GM12865 (cell line): ENCODE measurements around the gene ZDHHC24.

Source experiments
- DNase-seq: peaks from one replicate; pipeline ENCODE4 v3.0.0; 2010; ENCODE audit warnings: low read depth
- H3K4me3 ChIP-seq: 2 replicates; pipeline ENCODE4 v1.5.1; 2011; ENCODE audit warnings: mild to moderate bottlenecking, low read depth, low read length, control low read depth
- TF ChIP-seq, protein P1 (sequence below): IDR thresholded peaks from 2 replicates; pipeline ENCODE4 v1.5.1; 2011; ENCODE audit warnings: low read length, control low read depth, low read depth, inconsistent platforms; ENCODE audit not compliant: insufficient read depth; ENCODE audit errors: missing control alignments

ZDHHC24 gene, protein sequence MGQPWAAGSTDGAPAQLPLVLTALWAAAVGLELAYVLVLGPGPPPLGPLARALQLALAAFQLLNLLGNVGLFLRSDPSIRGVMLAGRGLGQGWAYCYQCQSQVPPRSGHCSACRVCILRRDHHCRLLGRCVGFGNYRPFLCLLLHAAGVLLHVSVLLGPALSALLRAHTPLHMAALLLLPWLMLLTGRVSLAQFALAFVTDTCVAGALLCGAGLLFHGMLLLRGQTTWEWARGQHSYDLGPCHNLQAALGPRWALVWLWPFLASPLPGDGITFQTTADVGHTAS

DNA sequence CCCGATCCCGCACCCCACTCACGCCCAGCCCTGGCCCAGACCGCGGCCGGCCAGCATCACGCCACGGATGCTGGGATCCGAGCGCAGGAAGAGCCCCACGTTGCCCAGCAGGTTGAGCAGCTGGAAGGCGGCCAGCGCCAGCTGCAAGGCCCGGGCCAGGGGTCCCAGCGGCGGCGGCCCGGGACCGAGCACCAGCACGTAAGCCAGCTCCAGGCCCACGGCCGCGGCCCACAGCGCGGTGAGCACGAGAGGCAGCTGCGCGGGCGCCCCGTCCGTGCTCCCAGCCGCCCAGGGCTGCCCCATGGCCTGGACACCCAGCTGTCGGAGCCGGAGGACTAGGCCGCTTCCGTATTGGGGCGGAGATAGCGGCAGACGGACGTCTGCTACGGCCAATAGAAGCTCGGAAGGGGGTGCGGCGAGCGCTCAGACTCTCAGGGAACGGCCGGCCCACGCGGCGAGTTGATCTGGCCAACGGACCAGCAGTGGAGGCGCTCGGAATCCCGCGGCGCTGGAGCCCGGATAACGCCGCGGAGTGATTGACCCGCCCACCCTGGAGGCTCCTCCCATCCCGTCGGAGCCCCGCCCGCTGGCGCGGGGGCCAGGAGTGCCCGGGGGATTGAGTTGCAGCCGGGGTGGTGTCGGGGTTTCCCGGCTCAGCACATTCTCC is at the start of gene ZDHHC24:
Gene ZDHHC24 (minus strand): TSS at position 348 of the 667 bp plus-strand sequence. CDS start 45 bp downstream, at position 303.
- peak; percentile 98 for DNase-seq
- peak within 1 kb of the TSS; percentile 88 for H3K4me3 ChIP-seq
- TF ChIP-seq, protein P1, sequence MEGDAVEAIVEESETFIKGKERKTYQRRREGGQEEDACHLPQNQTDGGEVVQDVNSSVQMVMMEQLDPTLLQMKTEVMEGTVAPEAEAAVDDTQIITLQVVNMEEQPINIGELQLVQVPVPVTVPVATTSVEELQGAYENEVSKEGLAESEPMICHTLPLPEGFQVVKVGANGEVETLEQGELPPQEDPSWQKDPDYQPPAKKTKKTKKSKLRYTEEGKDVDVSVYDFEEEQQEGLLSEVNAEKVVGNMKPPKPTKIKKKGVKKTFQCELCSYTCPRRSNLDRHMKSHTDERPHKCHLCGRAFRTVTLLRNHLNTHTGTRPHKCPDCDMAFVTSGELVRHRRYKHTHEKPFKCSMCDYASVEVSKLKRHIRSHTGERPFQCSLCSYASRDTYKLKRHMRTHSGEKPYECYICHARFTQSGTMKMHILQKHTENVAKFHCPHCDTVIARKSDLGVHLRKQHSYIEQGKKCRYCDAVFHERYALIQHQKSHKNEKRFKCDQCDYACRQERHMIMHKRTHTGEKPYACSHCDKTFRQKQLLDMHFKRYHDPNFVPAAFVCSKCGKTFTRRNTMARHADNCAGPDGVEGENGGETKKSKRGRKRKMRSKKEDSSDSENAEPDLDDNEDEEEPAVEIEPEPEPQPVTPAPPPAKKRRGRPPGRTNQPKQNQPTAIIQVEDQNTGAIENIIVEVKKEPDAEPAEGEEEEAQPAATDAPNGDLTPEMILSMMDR: no peak

DNA sequence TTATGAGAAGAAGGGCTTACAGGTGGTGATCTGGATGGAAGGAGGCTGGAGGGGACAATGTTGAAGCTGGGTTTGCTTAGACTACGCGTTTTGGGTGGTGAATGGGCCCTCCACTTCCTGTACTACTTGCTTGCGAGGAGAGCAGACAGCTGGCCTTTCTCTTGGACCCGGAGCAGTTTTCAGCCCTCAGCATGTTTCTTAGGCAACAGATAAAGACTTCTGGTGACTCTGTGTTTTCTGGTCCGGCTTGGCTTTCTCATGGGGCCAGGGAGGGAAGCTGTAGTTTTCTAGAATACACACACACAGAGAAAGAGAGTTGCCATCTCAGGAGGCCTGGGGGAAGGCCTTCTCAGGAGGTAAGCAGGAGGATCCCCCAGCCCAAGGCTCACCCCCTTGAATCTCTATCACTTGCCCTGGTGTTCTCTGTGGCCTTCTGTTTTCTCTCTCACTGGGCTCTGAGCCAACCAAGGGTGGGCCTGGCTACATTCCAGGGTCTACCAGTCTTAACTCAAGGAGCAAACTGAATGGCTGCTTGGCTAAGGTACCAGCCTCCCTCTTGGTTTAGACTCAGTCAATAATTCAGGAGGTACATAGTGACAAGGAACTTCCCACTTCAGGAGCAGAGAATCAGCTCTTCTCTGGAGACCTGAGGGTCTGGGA is 49.5 kb upstream of the ZDHHC24 start:
- DNase-seq: no peak
- no peak overlapping the region for H3K4me3 ChIP-seq
- TF ChIP-seq, protein P1: no peak

DNA sequence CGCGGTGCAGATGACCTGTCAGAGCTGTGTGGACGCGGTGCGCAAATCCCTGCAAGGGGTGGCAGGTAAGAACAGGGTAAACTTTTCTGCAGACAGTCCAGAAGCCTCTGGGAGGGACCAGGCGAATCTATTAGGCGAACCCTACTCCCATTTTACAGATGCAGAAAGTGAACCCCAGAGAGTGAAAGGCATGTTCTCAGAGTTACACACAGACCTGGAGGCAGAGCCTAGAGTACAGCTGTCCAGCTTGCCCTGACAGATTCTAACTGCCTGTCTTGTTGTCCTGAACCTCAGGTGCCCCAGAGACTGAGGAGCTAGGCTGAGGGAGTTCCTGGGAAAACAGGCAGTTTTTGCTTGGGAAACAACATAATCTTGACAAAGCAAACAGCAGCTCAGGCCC is 47.8 kb upstream of the ZDHHC24 start:
- DNase-seq: no peak
- TF ChIP-seq, protein P1: no peak
- peak overlapping the region; percentile 78 for H3K4me3 ChIP-seq

DNA sequence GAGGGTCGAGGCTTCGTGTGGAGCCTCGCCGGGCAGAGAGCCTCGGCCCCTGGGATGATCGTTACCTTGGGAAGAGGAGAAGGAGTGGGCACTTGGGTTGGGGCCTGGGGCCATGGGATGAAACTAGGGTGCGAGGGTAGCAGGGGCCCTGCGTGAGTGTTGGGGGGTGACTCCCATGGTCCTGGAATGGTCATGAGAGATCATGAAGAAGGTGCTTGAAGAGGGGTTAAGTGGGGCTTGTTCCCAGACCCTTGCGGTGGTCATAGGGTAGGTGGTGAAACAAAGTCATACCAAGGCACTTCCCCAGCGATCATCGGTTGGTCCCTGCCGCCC is 47.4 kb upstream of the ZDHHC24 start:
- H3K4me3 ChIP-seq: peak overlapping the region; percentile 78
- no peak for DNase-seq
- TF ChIP-seq, protein P1: no peak

DNA sequence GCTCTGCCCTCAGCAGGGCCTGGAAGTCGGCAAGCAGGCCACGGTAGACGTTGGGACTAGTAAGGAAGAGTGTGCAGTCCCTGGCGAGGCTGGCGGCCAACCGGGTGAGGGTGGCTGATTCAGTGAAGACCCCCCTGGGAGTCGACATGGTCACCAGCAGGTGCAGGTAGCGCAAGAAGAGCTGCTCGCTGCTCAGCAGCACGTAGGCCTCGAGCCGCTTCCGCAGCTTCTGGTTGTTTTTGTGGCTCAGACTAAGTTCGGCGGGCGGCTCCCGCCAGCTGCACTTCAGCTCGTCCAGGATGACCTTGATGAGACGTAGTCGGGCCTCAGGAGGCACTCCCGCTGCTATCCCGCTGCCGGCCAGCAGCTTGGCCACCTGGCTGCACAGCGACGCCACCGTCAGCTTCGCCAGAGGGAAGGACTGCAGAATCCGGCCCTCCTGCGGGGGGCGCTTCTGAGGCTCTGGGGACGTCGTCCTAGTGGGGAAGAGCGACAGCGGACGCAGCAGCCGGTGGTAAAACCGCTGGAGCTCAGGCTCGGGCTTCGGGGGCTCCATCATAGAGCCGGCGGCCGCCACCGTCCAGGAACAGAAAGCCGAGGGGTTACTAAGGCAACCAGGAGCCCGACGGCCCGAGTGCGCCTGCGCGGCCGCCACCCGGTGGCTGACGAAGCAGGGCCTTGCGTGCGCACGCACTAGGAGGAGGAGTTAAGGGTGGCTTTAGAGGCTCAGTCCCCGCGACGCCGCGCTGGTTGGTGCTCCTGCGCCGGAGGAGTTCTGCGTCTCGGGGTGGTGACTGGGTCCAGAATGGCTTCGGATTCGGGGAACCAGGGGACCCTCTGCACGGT is 46.8 kb upstream of the ZDHHC24 start, which contains the start of the genes CCDC87 and CCS:
Gene CCDC87 (minus strand): TSS at position 607 of the 846 bp plus-strand sequence. CDS start 48 bp downstream, at position 559.
Gene CCS (plus strand): TSS at position 729 of the 846 bp plus-strand sequence. CDS start 77 bp downstream, at position 806.
- TF ChIP-seq, protein P1: no peak
- DNase-seq: peak; percentile 98
- peak within 1 kb of the TSS; percentile 78 for H3K4me3 ChIP-seq

DNA sequence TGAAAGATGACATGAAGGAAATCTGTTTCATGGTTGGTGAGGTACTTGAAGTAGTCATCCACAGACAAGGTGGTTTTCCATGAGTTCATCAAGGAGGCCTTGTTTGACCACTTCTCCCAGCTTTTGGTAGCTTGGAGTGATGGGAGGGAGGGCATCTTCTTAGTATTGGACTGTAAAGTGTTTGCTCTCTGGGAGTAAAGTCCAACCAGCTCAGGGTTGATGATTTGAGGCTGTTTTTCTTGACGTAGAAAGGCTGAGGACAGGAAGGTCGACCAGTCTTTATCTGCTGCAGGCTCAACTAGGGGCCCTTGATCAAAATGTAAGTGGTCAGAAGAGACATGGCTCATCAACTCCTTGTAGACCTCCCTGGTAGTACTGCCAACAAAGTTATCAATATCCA is 45.3 kb upstream of the ZDHHC24 start:
- H3K4me3 ChIP-seq: no peak overlapping the region
- TF ChIP-seq, protein P1: no peak
- no peak for DNase-seq
